Peyer's patch (tissue), 4 donors: ENCODE measurements around the gene SCUBE3.

Source experiments
- CTCF ChIP-seq, 6 experiments: fragments of 450-650 bp in 4 of 6; fragments of 200-600 bp in 2 of 6; sonication (generic) in 1 of 6; IDR thresholded peaks; one replicate each; pipeline ENCODE4 v1.5.1; 2017 to 2019; ENCODE audit warnings: antibody characterized with exemption in 6 of 6, mild to moderate bottlenecking in 3 of 6, moderate library complexity in 1 of 6
- POLR2A ChIP-seq, 2 donors: fragments of 450-650 bp; IDR thresholded peaks; one replicate each; pipeline ENCODE4 v1.5.1; 2017; ENCODE audit warnings: antibody characterized with exemption in 2 of 2, mild to moderate bottlenecking in 2 of 2, moderate library complexity in 2 of 2

GRCh38 chr6:35209622-35210247 lies 4.0 kb upstream of the SCUBE3 start:
- TF ChIP-seq CTCF (IDR thresholded peaks at IDR 0.05) = no peak
- TF ChIP-seq POLR2A (IDR thresholded peaks at IDR 0.05) = no peak
